Esophagus squamous epithelium (tissue), 4 donors: ENCODE data around the gene SPON2.

ENCODE experiments used
- CTCF ChIP-seq, 6 experiments: fragments of 450-650 bp in 4 of 6; fragments of 200-600 bp in 2 of 6; sonication (generic) in 2 of 6; IDR thresholded peaks; one replicate each; pipeline ENCODE4 v1.5.1; 2016 to 2019; ENCODE audit warnings: antibody characterized with exemption in 6 of 6, mild to moderate bottlenecking in 4 of 6, moderate library complexity in 4 of 6
- POLR2A ChIP-seq, 4 donors: fragments of 450-650 bp; IDR thresholded peaks; one replicate each; pipeline ENCODE4 v1.6.1; 2017; ENCODE audit warnings: antibody characterized with exemption in 4 of 4, mild to moderate bottlenecking in 4 of 4, moderate library complexity in 3 of 4

- no peak for TF ChIP-seq CTCF (IDR thresholded peaks at IDR 0.05)
- no peak for TF ChIP-seq POLR2A (IDR thresholded peaks at IDR 0.05)
Measured at GRCh38 chr4:1124818-1125217, 47.6 kb downstream of the SPON2 start.
